WTC11 (cell line): ENCODE data around the gene ZNF467. TPM values are rescaled to one million over a fixed set of nuclear protein-coding genes. Genes with fewer than 3 reads are reported as not detected.

Source experiments
- ATAC-seq: fragments of 200-7000 bp; cut with Tn5 transposase; 2 replicates; pipeline ENCODE4 v1.10.0; 2021; ENCODE audit warnings: mild to moderate bottlenecking, moderate library complexity
- CTCF ChIA-PET: fragments of 300-600 bp; sonication (Branson Sonifier 250); formaldehyde crosslinking; loops from one replicate; lab custom pipeline; 2021; ENCODE audit warnings: antibody characterized with exemption; lab: Charles Lee
- POLR2A ChIA-PET: fragments of 350-600 bp; sonication (Branson Sonifier 250); formaldehyde crosslinking; loops from one replicate; lab custom pipeline; 2021; ENCODE audit warnings: antibody characterized with exemption; lab: Charles Lee
- DNase-seq: peaks from one replicate; pipeline ENCODE4 v3.0.0; 2021; ENCODE audit warnings: low spot score
- H3K27ac Mint-ChIP-seq: 2 replicates; pipeline ENCODE4 v1.8.0; 2021; ENCODE audit warnings: mixed read lengths
- H3K27me3 Mint-ChIP-seq: 2 replicates; pipeline ENCODE4 v1.8.0; 2021; ENCODE audit warnings: low read depth, mild to moderate bottlenecking, moderate library complexity, mixed read lengths
- H3K36me3 Mint-ChIP-seq: 2 replicates; pipeline ENCODE4 v1.8.0; 2021; ENCODE audit warnings: mixed read lengths
- H3K4me1 Mint-ChIP-seq: 2 replicates; pipeline ENCODE4 v1.8.0; 2022; ENCODE audit warnings: mixed read lengths
- H3K4me3 Mint-ChIP-seq: 2 replicates; pipeline ENCODE4 v1.8.0; 2021; ENCODE audit warnings: mild to moderate bottlenecking, moderate library complexity, mixed read lengths
- H3K9me3 Mint-ChIP-seq: 2 replicates; pipeline ENCODE4 v1.8.0; 2021; ENCODE audit warnings: mixed read lengths
- ATF3 ChIP-seq: sonication (generic); formaldehyde crosslinking; conservative IDR thresholded peaks from 2 replicates; pipeline ENCODE4 v1.8.1; 2022; ENCODE audit warnings: mild to moderate bottlenecking, missing genetic modification reagents
- CREM ChIP-seq: sonication (generic); formaldehyde crosslinking; IDR thresholded peaks from 2 replicates; pipeline ENCODE4 v1.8.1; 2022; ENCODE audit warnings: mild to moderate bottlenecking, missing genetic modification reagents, moderate library complexity
- CTCF ChIP-seq: fragments of 200-600 bp; IDR thresholded peaks from 2 replicates; pipeline ENCODE4 v1.8.0; 2022; ENCODE audit warnings: antibody characterized with exemption
- ELF4 ChIP-seq: sonication (generic); formaldehyde crosslinking; IDR thresholded peaks from 2 replicates; pipeline ENCODE4 v1.8.1; 2022; ENCODE audit warnings: low read depth, mild to moderate bottlenecking, moderate library complexity, missing genetic modification reagents
- ESRRA ChIP-seq: sonication (generic); formaldehyde crosslinking; IDR thresholded peaks from 2 replicates; pipeline ENCODE4 v1.8.1; 2022; ENCODE audit warnings: mild to moderate bottlenecking, missing genetic modification reagents, borderline replicate concordance
- FOXJ3 ChIP-seq: sonication (generic); formaldehyde crosslinking; IDR thresholded peaks from 2 replicates; pipeline ENCODE4 v1.9.0; 2021; ENCODE audit warnings: missing genetic modification reagents, mild to moderate bottlenecking, borderline replicate concordance
- FOXK1 ChIP-seq: sonication (generic); formaldehyde crosslinking; IDR thresholded peaks from 2 replicates; pipeline ENCODE4 v1.8.0; 2022; ENCODE audit warnings: mild to moderate bottlenecking, moderate library complexity, missing genetic modification reagents
- FOXP1 ChIP-seq: sonication (generic); formaldehyde crosslinking; IDR thresholded peaks from 2 replicates; pipeline ENCODE4 v1.8.0; 2022; ENCODE audit warnings: missing genetic modification reagents, mild to moderate bottlenecking, moderate library complexity, borderline replicate concordance
- HMGXB4 ChIP-seq: sonication (generic); formaldehyde crosslinking; IDR thresholded peaks from 2 replicates; pipeline ENCODE4 v1.8.1; 2023; ENCODE audit warnings: mild to moderate bottlenecking, moderate library complexity, missing genetic modification reagents
- MXD4 ChIP-seq: fragments of 250-450 bp; sonication (Bioruptor Pico); IDR thresholded peaks from 2 replicates; pipeline ENCODE4 v1.8.0; 2021; ENCODE audit warnings: mild to moderate bottlenecking, moderate library complexity, borderline replicate concordance
- MYBL2 ChIP-seq: sonication (generic); formaldehyde crosslinking; IDR thresholded peaks from 2 replicates; pipeline ENCODE4 v1.8.1; 2023; ENCODE audit warnings: mild to moderate bottlenecking, moderate library complexity, missing genetic modification reagents
- SMAD3 ChIP-seq: sonication (generic); formaldehyde crosslinking; IDR thresholded peaks from 2 replicates; pipeline ENCODE4 v1.8.0; 2022; ENCODE audit warnings: missing genetic modification reagents, mild to moderate bottlenecking, borderline replicate concordance
- SMAD4 ChIP-seq: sonication (generic); formaldehyde crosslinking; IDR thresholded peaks from 2 replicates; pipeline ENCODE4 v1.8.0; 2022; ENCODE audit warnings: mild to moderate bottlenecking, missing genetic modification reagents
- TEAD1 ChIP-seq: sonication (generic); formaldehyde crosslinking; IDR thresholded peaks from 2 replicates; pipeline ENCODE4 v1.8.0; 2022; ENCODE audit warnings: mild to moderate bottlenecking, missing genetic modification reagents
- TEAD4 ChIP-seq: sonication (generic); formaldehyde crosslinking; IDR thresholded peaks from 2 replicates; pipeline ENCODE4 v1.8.0; 2022; ENCODE audit warnings: mild to moderate bottlenecking, missing genetic modification reagents
- TP53 ChIP-seq: sonication (generic); formaldehyde crosslinking; IDR thresholded peaks from 2 replicates; pipeline ENCODE4 v1.8.1; 2023; ENCODE audit warnings: mild to moderate bottlenecking, missing genetic modification reagents
- ZNF138 ChIP-seq: sonication (generic); formaldehyde crosslinking; conservative IDR thresholded peaks from 2 replicates; pipeline ENCODE4 v1.8.1; 2022; ENCODE audit warnings: mild to moderate bottlenecking, moderate library complexity, missing genetic modification reagents
- ZNF263 ChIP-seq: sonication (generic); formaldehyde crosslinking; IDR thresholded peaks from 2 replicates; pipeline ENCODE4 v1.8.1; 2022; ENCODE audit warnings: low read depth, mild to moderate bottlenecking, moderate library complexity, missing genetic modification reagents
- ZNF396 ChIP-seq: fragments of 250-450 bp; sonication (Bioruptor Pico); IDR thresholded peaks from 2 replicates; pipeline ENCODE4 v1.8.0; 2021; ENCODE audit warnings: mild to moderate bottlenecking, moderate library complexity, borderline replicate concordance
- total RNA-seq: library from RNA; stranded (reverse); gene quantifications from 3 replicates; pipeline ENCODE4 v1.2.3, GENCODE V29; 2021
- TF ChIP-seq, protein P1 (sequence below): sonication (generic); formaldehyde crosslinking; IDR thresholded peaks from 2 replicates; pipeline ENCODE4 v1.8.0; 2022; ENCODE audit warnings: mild to moderate bottlenecking, missing genetic modification reagents
- TF ChIP-seq, protein P2 (sequence below): sonication (generic); formaldehyde crosslinking; IDR thresholded peaks from 2 replicates; pipeline ENCODE4 v1.8.1; 2023; ENCODE audit warnings: mild to moderate bottlenecking, missing genetic modification reagents, moderate library complexity
- TF ChIP-seq, protein P3 (sequence below): sonication (generic); formaldehyde crosslinking; IDR thresholded peaks from 2 replicates; pipeline ENCODE4 v1.8.0; 2022; ENCODE audit warnings: mild to moderate bottlenecking, missing genetic modification reagents

The ZNF467 gene
- total RNA-seq, 1 experiment from 2014 or later, result 0.70 TPM

GRCh38 chr7:149795126-149795525 is 21.7 kb upstream of the ZNF467 start:
- TF ChIP-seq ATF3 (CRISPR knock-in tag), result no peak
- no peak for DNase-seq
- H3K27ac Mint-ChIP-seq, result no peak overlapping the region
- no peak overlapping the region for H3K4me3 Mint-ChIP-seq
- no peaks in the 10 kb centered on the region for H3K9me3 Mint-ChIP-seq
- POLR2A ChIA-PET, result no interaction called here
- peaks cover 3% of the 10 kb centered on the region; the same call in 1 of the 2 replicates for H3K4me1 Mint-ChIP-seq
- peaks cover 20% of the 10 kb centered on the region for H3K27me3 Mint-ChIP-seq
- CTCF ChIA-PET, result interaction anchor here (0.7 to 1.9 kb wide), 7 partner anchors 10 to 133 kb away, joined by 3 to 5 read pairs (median 4); no protein-coding TSS in a partner anchor
- H3K36me3 Mint-ChIP-seq, result no peaks in the 10 kb centered on the region
- no peak for ATAC-seq

GRCh38 chr7:149794661-149795060 is 21.3 kb upstream of the ZNF467 start:
- Mint-ChIP-seq H3K4me1 (peaks cover 5% of the 10 kb centered on the region; the same call in 1 of the 2 replicates), H3K9me3 (no peaks in the 10 kb centered on the region), H3K27me3 (peaks cover 25% of the 10 kb centered on the region), H3K27ac (no peak overlapping the region), H3K36me3 (no peaks in the 10 kb centered on the region), H3K4me3 (no peak overlapping the region)
- DNase-seq, result no peak
- CTCF ChIA-PET, result interaction anchor here (0.6 to 1.9 kb wide), 9 partner anchors 10 to 132 kb away, joined by 3 to 5 read pairs (median 4); no protein-coding TSS in a partner anchor
- POLR2A ChIA-PET, result no interaction called here
- no peak for ATAC-seq
- no peak for TF ChIP-seq CTCF
- TF ChIP-seq TP53 (CRISPR knock-in tag), result no peak
- TF ChIP-seq, protein P1, sequence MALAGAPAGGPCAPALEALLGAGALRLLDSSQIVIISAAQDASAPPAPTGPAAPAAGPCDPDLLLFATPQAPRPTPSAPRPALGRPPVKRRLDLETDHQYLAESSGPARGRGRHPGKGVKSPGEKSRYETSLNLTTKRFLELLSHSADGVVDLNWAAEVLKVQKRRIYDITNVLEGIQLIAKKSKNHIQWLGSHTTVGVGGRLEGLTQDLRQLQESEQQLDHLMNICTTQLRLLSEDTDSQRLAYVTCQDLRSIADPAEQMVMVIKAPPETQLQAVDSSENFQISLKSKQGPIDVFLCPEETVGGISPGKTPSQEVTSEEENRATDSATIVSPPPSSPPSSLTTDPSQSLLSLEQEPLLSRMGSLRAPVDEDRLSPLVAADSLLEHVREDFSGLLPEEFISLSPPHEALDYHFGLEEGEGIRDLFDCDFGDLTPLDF, result no peak
- TF ChIP-seq ESRRA (CRISPR knock-in tag), result no peak
- no peak for TF ChIP-seq ZNF396
- TF ChIP-seq TEAD1 (CRISPR knock-in tag), result no peak

- ATAC-seq, result no peak
- DNase-seq, result no peak
- no peaks in the 10 kb centered on the region for H3K36me3 Mint-ChIP-seq
- ChIA-PET POLR2A (no interaction called here), CTCF (interaction anchor here (1.9 kb wide), 1 partner anchor 28 kb away, joined by 5 read pairs; no protein-coding TSS in a partner anchor)
- peaks cover 39% of the 10 kb centered on the region for H3K27me3 Mint-ChIP-seq
- H3K27ac Mint-ChIP-seq, result no peak overlapping the region
- peaks cover 7% of the 10 kb centered on the region; the same call in 1 of the 2 replicates for H3K4me1 Mint-ChIP-seq
- H3K4me3 Mint-ChIP-seq, result no peak overlapping the region
- TF ChIP-seq MYBL2 (CRISPR knock-in tag), result no peak
- no peak for TF ChIP-seq CREM (CRISPR knock-in tag)
- TF ChIP-seq SMAD3 (CRISPR knock-in tag), result no peak
- TF ChIP-seq FOXP1 (CRISPR knock-in tag), result no peak
- TF ChIP-seq SMAD4 (CRISPR knock-in tag), result no peak
- TF ChIP-seq FOXJ3 (CRISPR knock-in tag), result no peak
- no peak for TF ChIP-seq HMGXB4 (CRISPR knock-in tag)
- TF ChIP-seq, protein P1, result no peak
- no peak for TF ChIP-seq TEAD4 (CRISPR knock-in tag)
- TF ChIP-seq MXD4, result no peak
- TF ChIP-seq, protein P2, sequence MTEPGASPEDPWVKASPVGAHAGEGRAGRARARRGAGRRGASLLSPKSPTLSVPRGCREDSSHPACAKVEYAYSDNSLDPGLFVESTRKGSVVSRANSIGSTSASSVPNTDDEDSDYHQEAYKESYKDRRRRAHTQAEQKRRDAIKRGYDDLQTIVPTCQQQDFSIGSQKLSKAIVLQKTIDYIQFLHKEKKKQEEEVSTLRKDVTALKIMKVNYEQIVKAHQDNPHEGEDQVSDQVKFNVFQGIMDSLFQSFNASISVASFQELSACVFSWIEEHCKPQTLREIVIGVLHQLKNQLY, result no peak
- no peak for TF ChIP-seq ZNF138
- TF ChIP-seq, protein P3, sequence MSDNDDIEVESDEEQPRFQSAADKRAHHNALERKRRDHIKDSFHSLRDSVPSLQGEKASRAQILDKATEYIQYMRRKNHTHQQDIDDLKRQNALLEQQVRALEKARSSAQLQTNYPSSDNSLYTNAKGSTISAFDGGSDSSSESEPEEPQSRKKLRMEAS (CRISPR knock-in tag), result no peak
- no peak for TF ChIP-seq ZNF263 (CRISPR knock-in tag)
- TF ChIP-seq ELF4 (CRISPR knock-in tag), result no peak
- TF ChIP-seq FOXK1, result no peak
- H3K9me3 Mint-ChIP-seq, result no peaks in the 10 kb centered on the region
Observed at GRCh38 chr7:149793261-149793660, 19.9 kb upstream of the ZNF467 start.
